ENCODE results near the gene GOLGA3.
"Not testable (repeated sequence)": the region's sequence is repeated elsewhere in the genome, so short reads cannot be mapped to it uniquely, and the experiment has no call there.

GOLGA3 gene

DNA sequence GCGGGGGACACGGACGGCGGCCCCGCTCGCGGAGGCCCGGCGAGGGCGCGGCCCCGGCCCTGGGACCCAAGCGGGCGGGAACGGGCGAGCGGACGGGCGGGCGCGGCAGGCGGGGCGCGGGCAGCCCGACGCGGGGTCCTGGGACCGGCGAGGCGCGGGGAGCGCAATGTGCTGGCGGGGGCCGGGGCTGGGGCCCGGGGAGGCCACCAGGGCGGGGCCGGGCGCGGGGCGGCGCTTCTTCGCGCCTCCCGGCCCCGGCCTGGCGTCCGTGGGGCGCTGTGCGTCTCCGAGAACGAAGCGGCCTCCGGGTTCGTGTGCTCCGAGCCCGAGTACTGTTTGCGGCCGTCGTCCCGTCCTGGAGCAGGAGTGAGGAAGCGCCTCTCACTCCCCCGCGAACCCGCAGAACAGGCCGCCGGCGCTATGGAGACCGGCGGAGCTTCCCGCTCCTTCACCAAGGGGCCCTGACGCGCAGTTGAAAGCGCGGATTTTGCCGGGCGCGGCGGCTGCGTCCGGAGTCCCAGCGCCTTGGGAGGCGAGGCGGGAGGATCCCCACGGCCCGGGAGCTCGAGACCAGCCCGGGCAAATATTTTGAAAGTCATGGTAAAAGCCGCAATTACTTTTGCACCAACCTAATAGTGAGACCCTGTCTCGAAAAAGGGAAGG is 66.6 kb downstream of the GOLGA3 start:
- peak; percentile 99 for DNase-seq (ENCODE audit: low spot score)
- TF ChIP-seq, protein P1, sequence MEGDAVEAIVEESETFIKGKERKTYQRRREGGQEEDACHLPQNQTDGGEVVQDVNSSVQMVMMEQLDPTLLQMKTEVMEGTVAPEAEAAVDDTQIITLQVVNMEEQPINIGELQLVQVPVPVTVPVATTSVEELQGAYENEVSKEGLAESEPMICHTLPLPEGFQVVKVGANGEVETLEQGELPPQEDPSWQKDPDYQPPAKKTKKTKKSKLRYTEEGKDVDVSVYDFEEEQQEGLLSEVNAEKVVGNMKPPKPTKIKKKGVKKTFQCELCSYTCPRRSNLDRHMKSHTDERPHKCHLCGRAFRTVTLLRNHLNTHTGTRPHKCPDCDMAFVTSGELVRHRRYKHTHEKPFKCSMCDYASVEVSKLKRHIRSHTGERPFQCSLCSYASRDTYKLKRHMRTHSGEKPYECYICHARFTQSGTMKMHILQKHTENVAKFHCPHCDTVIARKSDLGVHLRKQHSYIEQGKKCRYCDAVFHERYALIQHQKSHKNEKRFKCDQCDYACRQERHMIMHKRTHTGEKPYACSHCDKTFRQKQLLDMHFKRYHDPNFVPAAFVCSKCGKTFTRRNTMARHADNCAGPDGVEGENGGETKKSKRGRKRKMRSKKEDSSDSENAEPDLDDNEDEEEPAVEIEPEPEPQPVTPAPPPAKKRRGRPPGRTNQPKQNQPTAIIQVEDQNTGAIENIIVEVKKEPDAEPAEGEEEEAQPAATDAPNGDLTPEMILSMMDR (IDR thresholded peaks at IDR 0.05; ENCODE audit: extremely low read depth, missing control alignments): no peak

DNA sequence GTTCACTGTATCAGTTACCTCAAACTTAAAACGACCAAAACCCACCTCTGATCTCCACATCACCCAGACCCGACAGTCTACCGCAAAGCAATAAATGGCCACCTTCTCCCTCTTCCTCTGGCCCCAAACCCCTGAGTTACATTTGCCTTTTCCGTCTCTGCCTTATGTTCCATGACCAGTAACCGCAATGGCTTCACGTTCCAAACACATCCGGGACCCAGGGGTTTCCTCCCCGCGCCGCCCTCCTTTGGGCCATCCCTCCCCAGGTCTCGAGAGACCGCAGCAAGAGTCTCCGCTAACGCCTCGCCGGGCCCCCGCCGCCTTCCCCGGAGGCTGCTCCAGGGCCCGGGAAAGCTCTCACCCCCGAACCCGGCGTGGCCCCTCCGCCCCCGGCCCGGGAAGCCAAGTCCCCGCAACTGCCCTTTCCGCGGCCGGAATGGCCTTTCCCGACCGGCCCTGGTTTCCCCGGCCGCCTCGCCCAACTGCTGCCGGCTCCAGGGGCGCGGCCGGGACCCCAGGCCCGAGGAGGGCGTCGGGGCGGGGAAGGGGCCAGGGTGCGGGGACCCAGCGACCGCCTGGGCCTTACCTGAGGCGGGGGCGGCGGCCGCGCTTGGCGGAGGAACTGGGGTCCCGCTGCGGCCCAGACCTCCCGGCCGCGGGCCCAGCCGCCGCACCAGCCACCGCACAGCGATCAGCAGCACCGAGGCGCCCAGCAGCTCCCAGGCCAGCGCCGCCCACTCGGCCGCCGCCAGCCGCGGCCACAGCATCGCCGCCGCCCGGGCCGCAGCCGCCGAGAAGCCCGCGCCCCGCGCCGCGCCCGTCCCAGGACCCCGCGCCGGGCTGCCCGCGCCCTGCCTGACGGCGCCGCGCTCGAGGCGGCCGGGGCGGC is 67.4 kb downstream of the GOLGA3 start, which contains the start of gene ANKLE2:
ANKLE2 (minus strand) TSS at position 801 of the 889 bp plus-strand sequence; CDS start at position 767, 34 bp downstream.
- DNase-seq (ENCODE audit: low spot score): peak; percentile 90
- TF ChIP-seq, protein P1 (IDR thresholded peaks at IDR 0.05; ENCODE audit: extremely low read depth, missing control alignments): no peak

DNA sequence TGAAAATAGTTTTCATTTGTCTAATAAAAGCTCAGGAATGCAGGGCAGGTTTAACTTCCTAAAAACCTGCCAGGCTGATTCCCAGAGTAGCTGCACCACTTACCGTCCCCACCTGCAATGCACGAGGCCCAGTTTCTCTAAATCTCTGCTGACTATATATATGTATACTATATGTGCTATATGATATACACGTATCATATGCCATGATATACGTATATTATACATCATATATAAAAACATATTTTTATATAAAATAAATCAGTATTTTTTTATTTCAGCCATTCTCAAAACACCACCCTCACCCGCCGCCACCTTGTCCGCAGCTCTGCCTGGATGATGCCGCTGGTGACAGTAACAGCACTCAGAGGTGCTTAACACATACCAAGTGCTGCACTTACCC is 69.3 kb downstream of the GOLGA3 start:
- TF ChIP-seq, protein P1 (IDR thresholded peaks at IDR 0.05; ENCODE audit: extremely low read depth, missing control alignments): no peak
- DNase-seq (ENCODE audit: low spot score): no peak

DNA sequence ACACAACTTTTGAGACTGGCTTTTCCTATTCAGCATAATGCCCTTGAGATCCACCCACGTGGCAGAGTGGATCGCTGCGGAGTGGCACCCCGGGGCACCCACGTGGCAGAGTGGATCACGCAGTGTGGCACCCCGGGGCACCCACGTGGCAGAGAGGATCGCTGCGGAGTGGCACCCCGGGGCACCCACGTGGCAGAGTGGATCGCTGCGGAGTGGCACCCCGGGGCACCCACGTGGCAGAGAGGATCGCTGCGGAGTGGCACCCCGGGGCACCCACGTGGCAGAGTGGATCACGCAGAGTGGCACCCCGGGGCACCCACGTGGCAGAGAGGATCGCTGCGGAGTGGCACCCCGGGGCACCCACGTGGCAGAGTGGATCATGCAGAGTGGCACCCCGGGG is 69.8 kb downstream of the GOLGA3 start:
- DNase-seq (ENCODE audit: low spot score): not testable (repeated sequence)

DNA sequence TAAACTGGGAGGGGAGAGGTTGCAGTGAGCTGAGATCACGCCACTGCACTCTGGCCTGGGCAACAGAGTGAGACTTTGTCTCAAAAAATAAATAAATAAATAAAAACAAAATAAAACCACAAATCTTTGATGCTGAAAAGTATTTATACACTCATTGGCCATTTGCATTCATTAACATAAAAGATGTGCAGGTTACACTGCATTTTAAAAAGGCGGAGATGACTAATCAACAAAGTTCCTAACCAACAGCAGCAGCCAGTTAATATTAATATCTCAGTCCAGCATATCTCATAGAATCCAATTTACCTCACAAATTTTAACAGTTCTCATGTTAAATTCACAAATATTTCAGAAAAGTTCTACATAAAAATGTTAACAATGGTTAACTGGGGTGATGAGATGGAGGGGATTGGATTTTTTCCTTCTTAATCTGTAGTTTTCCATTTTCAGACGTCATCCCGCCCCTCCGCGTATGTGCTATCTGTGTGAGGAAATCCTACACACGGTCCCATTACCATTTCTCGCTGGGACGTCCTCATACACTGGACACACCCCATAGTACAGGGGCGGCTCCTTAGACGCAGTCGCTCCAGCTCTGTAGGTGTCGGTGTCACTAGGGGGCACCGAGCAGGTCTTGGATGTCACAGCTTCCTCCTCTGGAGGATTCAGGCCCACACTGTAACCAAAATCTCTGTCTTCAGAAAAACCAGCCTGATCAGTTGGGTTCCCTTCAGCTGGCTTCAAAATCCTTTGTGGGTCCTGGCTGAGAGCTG is 74.3 kb downstream of the GOLGA3 start:
- DNase-seq (ENCODE audit: low spot score): no peak
- TF ChIP-seq, protein P1 (IDR thresholded peaks at IDR 0.05; ENCODE audit: extremely low read depth, missing control alignments): no peak

DNA sequence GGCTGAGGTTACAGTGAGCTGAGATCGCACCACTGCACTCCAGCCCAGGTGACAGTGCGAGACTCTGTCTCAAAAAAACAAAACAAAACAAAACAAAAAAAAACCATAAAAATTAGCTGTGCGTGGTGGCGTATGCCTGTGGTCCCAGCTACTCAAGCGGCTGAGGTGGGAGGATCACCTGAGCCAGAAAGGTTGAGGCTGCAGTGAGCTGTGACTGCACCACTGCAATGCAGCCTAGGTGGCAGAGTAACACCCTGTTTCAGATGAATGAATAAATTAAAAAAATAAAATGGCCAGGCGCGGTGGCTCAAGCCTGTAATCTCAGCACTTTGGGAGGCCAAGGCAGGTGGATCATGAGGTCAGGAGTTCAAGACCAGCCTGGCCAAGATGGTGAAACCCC is 75.0 kb downstream of the GOLGA3 start:
- not testable (repeated sequence) for DNase-seq (ENCODE audit: low spot score)

DNA sequence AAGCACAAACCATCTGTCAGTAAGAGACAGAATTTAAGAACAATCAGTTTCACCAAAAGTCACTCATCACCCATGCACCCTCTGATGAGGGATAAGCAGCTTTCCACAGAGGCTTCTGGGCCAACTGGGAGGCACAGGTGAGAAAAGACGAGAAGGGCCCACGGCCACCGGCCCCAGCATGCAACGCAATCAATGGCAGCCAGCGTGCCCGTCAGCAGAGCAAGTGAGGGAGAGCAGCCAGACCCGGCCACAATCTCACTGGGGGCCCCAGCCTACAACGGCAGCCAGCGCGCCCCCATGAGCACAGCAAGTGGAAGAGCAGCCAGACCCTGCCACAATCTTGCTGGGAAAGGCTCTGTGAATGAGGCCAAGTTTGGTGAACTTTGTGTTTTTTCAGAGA is 80.3 kb downstream of the GOLGA3 start:
- no peak for DNase-seq (ENCODE audit: low spot score)
- TF ChIP-seq, protein P1 (IDR thresholded peaks at IDR 0.05; ENCODE audit: extremely low read depth, missing control alignments): no peak

DNA sequence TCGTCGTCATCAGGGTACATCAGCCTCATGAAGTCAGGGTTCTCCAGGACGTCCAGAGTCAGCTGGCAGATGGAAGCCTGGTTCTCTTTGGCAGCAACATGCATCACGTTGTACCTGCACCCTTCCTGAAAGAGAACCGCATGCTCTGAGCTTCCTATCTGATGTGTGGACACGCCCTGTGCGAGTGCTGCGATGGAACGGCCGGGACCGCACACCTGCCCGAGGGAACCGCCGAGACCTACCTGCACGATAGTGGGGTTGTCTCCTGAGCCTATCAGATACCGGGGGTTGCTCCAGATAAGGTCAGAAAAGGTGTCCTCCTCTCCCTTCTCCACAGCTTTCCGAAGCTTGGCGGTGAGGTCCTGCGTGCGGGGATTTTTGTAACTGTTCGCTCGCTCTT is 80.8 kb downstream of the GOLGA3 start:
- no peak for DNase-seq (ENCODE audit: low spot score)
- TF ChIP-seq, protein P1 (IDR thresholded peaks at IDR 0.05; ENCODE audit: extremely low read depth, missing control alignments): no peak
